HepG2 (cell line): Measurements from ENCODE around the gene DPM1. TPM values are rescaled to one million over a fixed set of nuclear protein-coding genes. Genes with fewer than 3 reads are reported as not detected.

Source experiments
- ATAC-seq: fragments of 200-7000 bp; cut with Tn5 transposase; 3 replicates; pipeline ENCODE4 v1.9.1; 2020; ENCODE audit warnings: mild to moderate bottlenecking, moderate library complexity
- BruUV-seq: library from RNA; stranded (reverse); fragments of 400-500 nt; replicated peaks from 2 replicates; lab custom pipeline; 2021; lab: Mats Ljungman, UMichigan
- CTCF ChIA-PET: fragments of 300-600 bp; formaldehyde crosslinking; extraction: SDS; loops from one replicate; lab custom pipeline; 2021; ENCODE audit warnings: low total read pairs, inconsistent platforms, low intra/inter-chr PET ratio; lab: Yijun Ruan, JAX
- POLR2A ChIA-PET: fragments of 350-600 bp; sonication (Branson Sonifier 250); formaldehyde crosslinking; loops from one replicate; lab custom pipeline; 2020; ENCODE audit warnings: antibody characterized with exemption, inconsistent platforms; lab: Yijun Ruan, JAX
- DNase-seq: peaks from one replicate; pipeline ENCODE4 v3.0.0-alpha.2; 2015; ENCODE audit warnings: low spot score
- FAIRE-seq: peaks from 3 replicates; lab custom pipeline; 2011; peaks lifted over from hg19 to GRCh38; lab: Jason Lieb, UNC
- H2AFZ ChIP-seq: one replicate; pipeline ENCODE4 v1.6.1; 2011; ENCODE audit warnings: low read length, inconsistent platforms
- H3K27ac ChIP-seq: fragments of 300-600 bp; 3 replicates; pipeline ENCODE4 v1.8.0; 2011; ENCODE audit warnings: mixed run types, mild to moderate bottlenecking, mixed read lengths, low read length, inconsistent platforms; ENCODE audit not compliant: insufficient read depth; ENCODE audit errors: extremely low read length
- H3K27me3 ChIP-seq, 2 experiments: fragments of 200-600 bp in 1 of 2; 2 replicates in 1 of 2; 3 replicates in 1 of 2; pipeline versions ENCODE4 v1.6.0 to v1.8.0; 2011; ENCODE audit warnings: low read length in 2 of 2, mild to moderate bottlenecking in 2 of 2, moderate library complexity in 2 of 2, inconsistent platforms in 1 of 2; ENCODE audit not compliant: insufficient read depth in 2 of 2, control insufficient read depth in 1 of 2
- H3K36me3 ChIP-seq, 2 experiments: fragments of 200-600 bp in 1 of 2; replicated peaks in 1 of 2; 2 replicates in 1 of 2; 3 replicates in 1 of 2; pipeline versions ENCODE4 v1.5.1 to v1.8.0; 2011; ENCODE audit warnings: low read length in 2 of 2, inconsistent platforms in 1 of 2; ENCODE audit not compliant: insufficient read depth in 2 of 2, control insufficient read depth in 1 of 2
- H3K4me1 ChIP-seq: 2 replicates; pipeline ENCODE4 v1.5.1; 2012; ENCODE audit warnings: low read length, inconsistent platforms; ENCODE audit not compliant: insufficient read depth
- H3K4me2 ChIP-seq: 2 replicates; pipeline ENCODE4 v1.6.0; 2011; ENCODE audit warnings: low read depth, low read length, inconsistent platforms
- H3K4me3 ChIP-seq, 3 experiments: fragments of 200-600 bp in 1 of 3; sonication (generic), shearing (Covaris generic) in 1 of 3; replicated peaks in 1 of 3; 2 replicates each; pipeline ENCODE4 v1.5.1; 2011 to 2016; ENCODE audit warnings: low read length in 3 of 3, inconsistent platforms in 2 of 3, low read depth in 2 of 3, mild to moderate bottlenecking in 2 of 3, control low read depth in 1 of 3, mixed read lengths in 1 of 3; ENCODE audit not compliant: insufficient read depth in 1 of 3
- H3K79me2 ChIP-seq: one replicate; pipeline ENCODE4 v1.6.1; 2011; ENCODE audit warnings: low read length, inconsistent platforms; ENCODE audit not compliant: insufficient read depth
- H3K9ac ChIP-seq: 2 replicates; pipeline ENCODE4 v1.6.0; 2011; ENCODE audit warnings: mild to moderate bottlenecking, low read depth, low read length, inconsistent platforms; ENCODE audit not compliant: insufficient read depth
- H3K9me3 ChIP-seq: 2 replicates; pipeline ENCODE4 v1.5.1; 2012; ENCODE audit warnings: mild to moderate bottlenecking, low read length
- H4K20me1 ChIP-seq: 2 replicates; pipeline ENCODE4 v1.6.0; 2011; ENCODE audit warnings: inconsistent platforms, mild to moderate bottlenecking, low read length, moderate library complexity; ENCODE audit not compliant: insufficient read depth
- ATF7 ChIP-seq, 2 experiments: fragments of 450-650 bp in 1 of 2; sonication (generic) in 1 of 2; formaldehyde crosslinking in 1 of 2; IDR thresholded peaks; 2 replicates each; pipeline versions ENCODE4 v1.4.0 to v1.6.1; 2016 to 2020; ENCODE audit warnings: antibody characterized with exemption in 1 of 2, mild to moderate bottlenecking in 1 of 2, missing genetic modification reagents in 1 of 2
- CREB1 ChIP-seq, 2 experiments: fragments of 450-650 bp in 1 of 2; IDR thresholded peaks; 2 replicates each; pipeline ENCODE4 v1.6.1; 2016 to 2017; ENCODE audit warnings: control low read depth in 1 of 2, mild to moderate bottlenecking in 1 of 2, missing compliant biosample characterization in 1 of 2, missing genetic modification characterization in 1 of 2
- GMEB2 ChIP-seq: IDR thresholded peaks from 2 replicates; pipeline ENCODE4 v1.6.1; 2016; ENCODE audit warnings: missing biosample characterization, missing genetic modification reagents, low read depth
- MEIS2 ChIP-seq: sonication (generic); formaldehyde crosslinking; IDR thresholded peaks from 2 replicates; pipeline ENCODE4 v1.9.0; 2021; ENCODE audit warnings: mild to moderate bottlenecking, missing genetic modification reagents
- PPARG ChIP-seq: conservative IDR thresholded peaks from 2 replicates; pipeline ENCODE4 v1.6.1; 2016; ENCODE audit warnings: missing biosample characterization, missing genetic modification reagents
- RXRA ChIP-seq: sonication (generic); formaldehyde crosslinking; IDR thresholded peaks from 2 replicates; pipeline ENCODE4 v1.5.1; 2020; ENCODE audit warnings: missing genetic modification reagents
- SRF ChIP-seq: IDR thresholded peaks from 2 replicates; pipeline ENCODE4 v1.6.1; 2011; ENCODE audit warnings: mild to moderate bottlenecking, low read depth, low read length, moderate library complexity
- TSC22D2 ChIP-seq: sonication (generic); formaldehyde crosslinking; IDR thresholded peaks from 2 replicates; pipeline ENCODE4 v1.5.1; 2020; ENCODE audit warnings: missing genetic modification reagents, mild to moderate bottlenecking, borderline replicate concordance
- ZBTB26 ChIP-seq: IDR thresholded peaks from 2 replicates; pipeline ENCODE4 v1.6.1; 2016; ENCODE audit warnings: missing compliant biosample characterization, missing genetic modification reagents, borderline replicate concordance
- ZNF138 ChIP-seq: sonication (generic); formaldehyde crosslinking; IDR thresholded peaks from 2 replicates; pipeline ENCODE4 v1.5.0; 2020; ENCODE audit warnings: mild to moderate bottlenecking, low read depth, missing genetic modification reagents
- ZNF263 ChIP-seq: sonication (generic); formaldehyde crosslinking; IDR thresholded peaks from 2 replicates; pipeline ENCODE4 v1.4.0; 2020; ENCODE audit warnings: missing genetic modification reagents
- ZNF30 ChIP-seq: sonication (generic); formaldehyde crosslinking; IDR thresholded peaks from 2 replicates; pipeline ENCODE4 v1.5.0; 2020; ENCODE audit warnings: mild to moderate bottlenecking, missing genetic modification reagents
- ZNF430 ChIP-seq: sonication (generic); formaldehyde crosslinking; IDR thresholded peaks from 2 replicates; pipeline ENCODE4 v1.9.0; 2021; ENCODE audit warnings: mild to moderate bottlenecking, missing genetic modification reagents
- WGBS: methylation state at CpG from one replicate; pipeline ENCODE4 v1.1.6; 2017; ENCODE audit warnings: low lambda C conversion rate; 5-methylcytosine and 5-hydroxymethylcytosine counted together
- in situ Hi-C: cut with HindIII; loops from 2 replicates; pipeline ENCODE4 v1.10.0; 2017; ENCODE audit warnings: low pct_unique_long_range_greater_than_20kb; ENCODE audit not compliant: extremely low pct_ligation_motif_present
- intact Hi-C: fragments of 100-400 bp; cut with micrococcal nuclease; formaldehyde crosslinking; loops from one replicate; pipeline ENCODE4 v1.10.0; 2022; ENCODE audit not compliant: unreplicated experiment
- polyA plus RNA-seq, 8 experiments: library from polyadenylated mRNA; depleted of rRNA in 3 of 8; stranded (reverse) in 7 of 8; unstranded in 1 of 8; fragments of >200 nt; fragmentation: Illumina TruSeq in 4 of 8; extraction: Trizol in 4 of 8; gene quantifications; 2 replicates each; pipeline versions ENCODE4 v1.2.1 to v1.2.3, GENCODE V29; 2011 to 2016; ENCODE audit warnings: low read depth in 4 of 8, missing spikeins in 1 of 8, mixed read lengths in 1 of 8; ENCODE audit not compliant: insufficient read depth in 1 of 8
- total RNA-seq, 5 experiments: library from RNA; depleted of rRNA; stranded (reverse); fragments of >200 nt; fragmentation: Illumina TruSeq; extraction: Trizol; gene quantifications; 2 replicates each; pipeline ENCODE4 v1.2.3, GENCODE V29; 2016; ENCODE audit warnings: low read depth in 1 of 5
- TF ChIP-seq, protein P1 (sequence below): sonication (generic); formaldehyde crosslinking; IDR thresholded peaks from 2 replicates; pipeline ENCODE4 v1.4.0; 2020; ENCODE audit warnings: mild to moderate bottlenecking, missing genetic modification reagents
- TF ChIP-seq, protein P2 (sequence below): fragments of 450-650 bp; IDR thresholded peaks from 2 replicates; pipeline ENCODE4 v1.6.1; 2017

Gene DPM1
- total and polyA plus RNA-seq, 2 of the 13 experiments (the other 11 are each of a cell fraction or from before 2014, with no cell fraction given): 83.2 to 161 TPM

GRCh38 chr20:50901301-50901700 is 57.0 kb downstream of the DPM1 start:
- intact Hi-C loops: no loop called here
- no peak for FAIRE-seq
- Histone ChIP-seq H3K4me2 (no peak overlapping the region), H2AFZ (no peak overlapping the region), H3K27ac (no peak overlapping the region), H3K36me3 (peaks cover 19 to 70% of the 10 kb centered on the region in 2 experiments), H3K9ac (no peak overlapping the region), H4K20me1 (peaks cover 20% of the 10 kb centered on the region), H3K4me3 (no peak overlapping the region), H3K79me2 (peaks cover 36% of the 10 kb centered on the region), H3K4me1 (peaks cover 7% of the 10 kb centered on the region)
- no peak for DNase-seq
- CTCF ChIA-PET: no interaction called here
- WGBS: 98% methylated on average over 1 of the region's 1 CpG
- no peak for ATAC-seq
- no TSS peak for BruUV-seq
- TF ChIP-seq ATF7 (IDR thresholded peaks at IDR 0.05): peak; percentile 88
- no peak for TF ChIP-seq ATF7 (CRISPR knock-in tag; IDR thresholded peaks at IDR 0.05)
- TF ChIP-seq ZNF430 (CRISPR knock-in tag): no peak
- TF ChIP-seq CREB1 (IDR thresholded peaks at IDR 0.05): peak; percentile 61
- no peak for TF ChIP-seq CREB1 (CRISPR knock-in tag; IDR thresholded peaks at IDR 0.05)
- TF ChIP-seq, protein P1, sequence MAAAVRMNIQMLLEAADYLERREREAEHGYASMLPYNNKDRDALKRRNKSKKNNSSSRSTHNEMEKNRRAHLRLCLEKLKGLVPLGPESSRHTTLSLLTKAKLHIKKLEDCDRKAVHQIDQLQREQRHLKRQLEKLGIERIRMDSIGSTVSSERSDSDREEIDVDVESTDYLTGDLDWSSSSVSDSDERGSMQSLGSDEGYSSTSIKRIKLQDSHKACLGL: no peak
- no peak for TF ChIP-seq SRF
- no peak for TF ChIP-seq RXRA (CRISPR knock-in tag)
- TF ChIP-seq ZNF263 (CRISPR knock-in tag): no peak
- TF ChIP-seq GMEB2: no peak
- no peak for TF ChIP-seq PPARG (CRISPR knock-in tag)
- no peak for TF ChIP-seq MEIS2 (CRISPR knock-in tag)
- TF ChIP-seq ZNF138 (CRISPR knock-in tag): no peak
- no peak for TF ChIP-seq ZNF30 (CRISPR knock-in tag)
- TF ChIP-seq TSC22D2 (CRISPR knock-in tag): no peak
- no peak for TF ChIP-seq ZBTB26 (CRISPR knock-in tag)
- TF ChIP-seq, protein P2, sequence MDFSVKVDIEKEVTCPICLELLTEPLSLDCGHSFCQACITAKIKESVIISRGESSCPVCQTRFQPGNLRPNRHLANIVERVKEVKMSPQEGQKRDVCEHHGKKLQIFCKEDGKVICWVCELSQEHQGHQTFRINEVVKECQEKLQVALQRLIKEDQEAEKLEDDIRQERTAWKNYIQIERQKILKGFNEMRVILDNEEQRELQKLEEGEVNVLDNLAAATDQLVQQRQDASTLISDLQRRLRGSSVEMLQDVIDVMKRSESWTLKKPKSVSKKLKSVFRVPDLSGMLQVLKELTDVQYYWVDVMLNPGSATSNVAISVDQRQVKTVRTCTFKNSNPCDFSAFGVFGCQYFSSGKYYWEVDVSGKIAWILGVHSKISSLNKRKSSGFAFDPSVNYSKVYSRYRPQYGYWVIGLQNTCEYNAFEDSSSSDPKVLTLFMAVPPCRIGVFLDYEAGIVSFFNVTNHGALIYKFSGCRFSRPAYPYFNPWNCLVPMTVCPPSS: no peak
- TF ChIP-seq, all 625 proteins: peak for 2
- Histone ChIP-seq H3K27me3 (no peaks in the 10 kb centered on the region), H3K9me3 (no peaks in the 10 kb centered on the region)
- in situ Hi-C loops: no loop called here
- POLR2A ChIA-PET: interaction anchor here (0.7 kb wide), 1 partner anchor 28 kb away, joined by 5 read pairs; no protein-coding TSS in a partner anchor
